GM19455 (cell line): ENCODE measurements around the gene SORCS3.

ENCODE experiments used
- ATAC-seq: cut with Tn5 transposase; IDR thresholded peaks from one replicate; pipeline ENCODE4 v1.9.1; 2021; ENCODE audit not compliant: unreplicated experiment

Gene SORCS3

DNA sequence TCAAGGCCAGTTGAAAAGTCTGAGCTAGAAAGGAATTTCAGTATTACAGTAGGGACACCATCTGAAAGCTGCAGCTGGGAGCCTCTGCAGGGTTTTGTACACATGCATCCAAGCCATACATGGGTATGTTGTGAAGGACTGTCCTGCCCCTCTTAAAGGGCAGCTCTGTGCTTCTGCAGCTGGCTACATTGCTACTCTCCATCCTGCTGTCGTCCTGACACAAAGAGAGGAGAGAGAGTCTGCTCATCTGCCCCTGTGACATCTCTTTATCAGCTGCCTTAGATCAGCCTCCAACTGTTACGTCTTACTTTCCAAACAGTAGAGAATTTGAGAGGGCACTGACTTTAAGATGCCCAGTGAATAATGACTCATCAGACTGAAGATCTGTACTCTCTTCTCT is 602.7 kb downstream of the SORCS3 start:
- no peak for ATAC-seq

DNA sequence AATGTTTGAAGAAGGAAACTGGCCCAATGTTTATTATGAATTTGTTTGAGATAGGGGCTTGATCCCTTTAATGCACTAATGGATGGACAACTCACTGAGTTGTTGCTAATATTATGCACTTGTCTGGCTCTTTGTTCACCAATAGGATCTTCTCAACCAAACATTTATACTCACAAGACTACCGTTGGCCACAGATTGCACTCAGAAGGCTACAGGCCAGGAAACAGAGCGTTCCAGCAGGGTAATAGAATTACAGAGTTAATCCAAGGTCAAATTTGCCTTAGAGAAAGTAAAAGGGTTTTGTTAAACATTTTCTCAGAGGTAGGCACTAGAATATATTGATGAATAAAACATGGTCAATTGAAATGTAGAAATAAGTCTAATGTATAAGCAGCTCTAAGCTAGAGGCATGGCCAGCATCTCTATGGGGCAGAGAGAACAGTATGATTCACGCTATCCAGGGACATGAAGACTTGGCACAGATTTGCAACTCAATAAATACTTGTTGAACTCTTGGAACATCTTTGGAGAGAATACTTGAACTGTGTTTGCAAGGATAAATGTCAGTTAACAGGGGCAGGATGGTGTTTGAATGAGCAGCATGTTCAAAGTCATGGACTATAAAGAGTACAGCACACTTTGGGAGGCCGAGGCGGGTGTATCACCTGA is 606.9 kb downstream of the SORCS3 start:
- ATAC-seq = no peak

DNA sequence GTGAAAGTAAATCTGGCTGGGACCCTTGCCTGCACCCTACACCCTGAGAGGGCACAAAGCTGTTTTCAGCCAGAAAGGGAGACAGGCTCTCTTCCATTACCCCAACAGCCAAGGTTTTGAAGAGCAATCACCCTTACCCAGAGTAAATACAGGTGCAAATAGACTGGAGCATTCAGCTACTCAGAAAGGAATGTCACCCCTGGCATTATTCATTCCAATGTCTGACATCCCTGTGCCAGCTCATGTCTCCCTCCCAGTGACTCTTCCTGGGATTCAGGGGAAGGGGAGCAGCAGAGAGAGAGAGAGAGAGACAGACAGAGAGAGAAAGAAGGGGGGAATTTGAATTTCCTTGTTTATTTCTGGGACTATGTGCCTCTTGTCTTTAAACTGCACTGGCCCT is 611.8 kb downstream of the SORCS3 start:
- no peak for ATAC-seq

DNA sequence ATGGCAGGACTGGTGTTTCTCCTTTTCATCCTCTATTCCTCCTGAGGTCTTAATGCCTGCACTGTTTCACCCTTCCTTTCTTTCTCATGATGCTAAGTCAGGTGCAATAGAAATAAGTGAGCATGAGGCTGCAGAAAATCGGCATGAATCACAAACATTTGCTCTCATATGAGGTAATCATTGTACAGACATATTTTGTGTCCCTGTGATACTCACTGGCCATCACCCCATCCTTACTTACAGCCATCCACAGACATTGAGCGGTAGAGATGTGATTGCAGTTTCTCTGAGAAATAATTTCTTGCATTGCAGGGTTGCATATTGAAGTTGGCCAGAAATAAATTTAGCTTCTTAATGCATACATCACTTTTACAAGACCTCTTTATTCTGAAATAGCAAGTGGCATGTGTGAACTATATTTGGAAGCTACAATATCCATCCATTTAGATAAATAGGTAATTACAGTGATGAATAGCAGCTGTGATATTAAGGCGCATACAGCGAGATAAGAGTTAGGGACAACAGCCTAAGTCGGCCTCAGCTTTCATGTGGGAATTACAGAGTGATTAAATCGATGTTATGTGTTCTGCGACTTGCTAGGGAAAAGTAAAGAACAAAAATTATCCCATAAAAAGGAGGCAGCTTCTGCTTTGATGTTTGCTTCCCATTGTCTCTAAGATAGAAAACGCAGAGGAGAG is 612.6 kb downstream of the SORCS3 start:
- no peak for ATAC-seq

DNA sequence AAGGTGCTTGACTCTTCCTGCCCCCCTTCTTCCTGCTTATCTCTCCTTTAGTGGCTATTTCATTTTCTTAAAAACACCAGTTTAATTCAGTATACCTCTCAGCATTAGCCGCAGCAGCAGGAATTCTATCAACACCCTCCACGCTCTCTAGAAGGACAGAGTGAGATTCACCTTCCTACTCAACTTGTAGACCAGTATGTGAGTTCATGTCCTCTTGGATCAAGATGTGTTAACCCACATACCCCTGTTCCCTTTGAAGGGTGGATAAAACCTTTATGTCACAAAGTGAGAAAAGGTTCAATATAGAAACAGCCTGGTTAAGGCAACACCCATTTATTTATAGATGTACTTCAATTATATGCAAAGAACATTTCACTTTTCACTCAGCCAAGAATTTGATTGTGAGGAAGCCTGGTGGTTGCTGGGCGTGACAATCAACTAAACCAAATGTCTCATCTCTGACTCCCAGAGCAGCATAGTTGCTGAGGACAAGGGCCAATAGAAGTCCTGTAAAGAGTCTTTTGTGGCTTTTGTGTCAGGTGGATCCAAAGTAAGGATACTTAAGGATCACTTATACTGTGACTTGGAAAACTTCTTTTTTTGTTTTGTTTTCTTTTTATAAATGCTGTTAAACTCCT is 617.1 kb downstream of the SORCS3 start:
- no peak for ATAC-seq

DNA sequence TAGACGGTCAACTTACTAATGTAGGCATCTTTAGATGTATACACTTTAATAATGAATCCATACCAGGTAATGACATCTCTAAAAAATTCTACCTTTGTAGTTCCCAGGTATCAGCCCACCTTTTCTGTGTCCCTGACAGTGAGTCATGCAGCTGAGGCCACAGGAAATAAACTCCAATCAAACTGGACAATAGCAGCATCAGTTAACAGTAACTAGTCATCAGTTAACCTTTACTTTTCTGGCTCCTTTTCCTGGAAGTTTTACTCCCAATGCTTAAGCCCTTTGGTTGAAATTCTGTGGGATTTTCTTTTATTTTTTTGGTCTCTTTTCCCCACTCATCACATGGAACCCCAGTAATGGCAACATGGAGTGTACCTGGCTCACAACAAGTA is 617.6 kb downstream of the SORCS3 start:
- ATAC-seq = no peak

DNA sequence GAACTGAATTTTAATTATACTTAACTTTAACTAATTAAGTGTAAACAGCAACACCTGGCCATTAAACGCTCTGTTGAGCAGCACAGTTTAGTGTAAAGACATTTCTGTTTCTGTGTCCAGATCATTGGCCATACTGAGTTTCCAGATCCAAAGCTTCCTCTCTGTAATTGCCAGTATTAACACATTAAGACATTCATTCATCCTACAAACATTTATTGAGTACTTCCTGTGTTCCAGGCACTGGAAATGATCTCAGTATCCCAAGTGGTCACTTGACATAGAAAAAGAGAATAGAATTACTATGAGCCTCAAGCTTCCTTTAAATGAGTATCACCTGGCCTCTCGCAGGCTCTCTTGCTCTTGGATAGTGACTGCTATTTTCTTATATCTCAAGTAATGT is 618.1 kb downstream of the SORCS3 start:
- no peak for ATAC-seq

DNA sequence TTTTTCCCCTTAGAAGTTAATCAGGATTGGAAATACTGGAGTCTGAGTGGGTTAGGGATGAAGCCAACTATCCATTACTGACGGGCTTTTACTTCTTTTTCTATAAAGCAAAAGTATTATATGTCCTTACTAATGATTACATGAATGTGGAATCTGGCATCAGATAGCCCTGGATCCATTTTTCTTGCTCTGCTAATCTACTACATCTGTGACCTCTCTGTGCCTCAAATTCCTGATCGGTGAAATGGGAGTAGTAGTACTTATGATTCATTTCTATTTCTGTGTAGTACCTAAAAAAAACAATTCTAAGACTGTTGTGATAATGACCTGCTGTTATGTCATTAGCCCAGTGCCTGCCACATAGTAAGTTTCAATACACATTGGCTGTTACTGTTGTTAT is 621.6 kb downstream of the SORCS3 start:
- ATAC-seq = no peak

DNA sequence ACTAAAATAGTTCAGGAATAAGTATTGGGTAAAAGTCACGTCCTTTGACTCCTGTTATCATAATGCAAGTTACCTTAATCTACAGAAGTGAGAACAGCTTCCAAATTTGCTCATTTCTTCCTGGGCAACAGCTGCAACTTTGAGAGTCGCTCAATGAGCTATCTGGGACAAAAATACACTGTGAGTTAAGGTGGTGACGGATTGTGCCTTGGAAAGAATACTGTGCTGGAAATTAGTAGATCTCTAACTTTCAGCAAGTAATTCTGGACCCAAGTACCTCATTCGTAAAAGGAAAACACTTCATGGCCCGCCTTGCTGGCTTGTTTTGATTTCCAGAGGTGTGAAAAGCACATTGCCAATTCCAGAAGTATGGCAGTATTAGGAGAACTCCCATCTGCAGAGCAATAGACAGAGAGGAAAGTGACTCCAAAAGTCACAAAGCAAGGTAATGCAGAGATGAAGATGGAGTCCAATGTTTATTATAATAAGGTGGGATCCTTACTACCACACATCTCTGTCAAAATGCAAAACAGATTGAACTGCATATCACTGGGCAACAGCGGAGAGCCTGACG is 626.0 kb downstream of the SORCS3 start:
- no peak for ATAC-seq

DNA sequence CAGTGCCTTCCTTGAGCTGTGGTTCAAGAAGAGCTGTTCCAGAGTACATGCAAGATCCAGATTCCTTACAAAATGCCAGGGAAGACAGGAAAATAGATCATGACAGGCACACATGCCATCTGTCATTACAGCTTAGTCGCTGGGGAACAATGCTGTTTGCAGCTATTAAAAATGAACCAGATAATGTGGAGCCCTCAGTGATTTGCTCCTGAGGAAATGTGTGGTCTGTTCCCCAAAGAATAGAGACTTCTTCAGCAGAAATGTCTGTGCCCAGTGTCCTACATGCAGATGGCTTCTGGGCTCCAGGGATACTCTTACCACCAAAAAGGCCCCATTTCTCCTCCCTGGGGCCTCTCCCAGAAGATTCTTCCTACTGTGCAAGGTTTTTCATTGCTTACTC is 627.9 kb downstream of the SORCS3 start:
- ATAC-seq = no peak

DNA sequence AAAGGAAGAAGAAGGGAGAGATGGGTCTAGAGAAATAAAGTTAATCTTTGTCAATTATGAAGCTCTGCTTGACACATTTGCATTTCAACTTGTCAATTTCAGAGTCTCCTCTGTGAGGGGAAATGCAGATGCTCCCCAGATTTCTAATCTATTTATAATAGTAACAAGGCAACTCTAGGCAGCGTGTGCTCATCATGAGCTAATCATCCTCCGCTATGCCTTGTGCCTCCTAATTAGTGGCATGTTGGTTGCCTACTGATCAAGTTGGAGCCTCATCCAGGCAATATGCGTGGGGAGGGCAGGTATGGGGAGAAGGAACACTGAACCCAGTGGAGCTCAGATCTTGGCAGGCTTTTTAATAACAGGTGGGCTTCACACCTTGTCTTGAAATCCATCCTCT is 628.6 kb downstream of the SORCS3 start:
- no peak for ATAC-seq

DNA sequence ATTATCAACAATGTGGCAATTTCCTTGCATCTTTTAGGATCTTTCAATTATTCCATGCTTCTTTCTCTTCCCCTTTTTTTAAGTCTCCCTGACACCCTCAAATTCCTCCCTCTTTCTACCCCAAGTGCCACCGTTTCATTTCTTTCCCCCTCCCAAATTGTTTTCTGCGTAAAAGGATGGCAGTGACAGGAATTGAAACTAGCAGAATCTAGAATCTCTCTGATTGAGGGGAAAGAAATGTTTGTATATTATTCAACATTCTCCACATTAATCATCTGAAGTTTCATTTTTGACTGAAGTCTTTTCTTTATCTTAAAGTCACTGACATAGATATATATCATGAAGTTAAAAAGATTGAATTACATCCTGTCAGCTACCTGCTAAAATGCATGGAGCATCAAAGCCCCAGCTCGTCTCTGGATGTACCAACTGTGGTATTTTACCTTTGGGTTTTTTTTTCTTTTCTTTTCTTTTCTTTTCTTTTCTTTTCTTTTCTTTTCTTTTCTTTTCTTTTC is 633.5 kb downstream of the SORCS3 start:
- no peak for ATAC-seq

DNA sequence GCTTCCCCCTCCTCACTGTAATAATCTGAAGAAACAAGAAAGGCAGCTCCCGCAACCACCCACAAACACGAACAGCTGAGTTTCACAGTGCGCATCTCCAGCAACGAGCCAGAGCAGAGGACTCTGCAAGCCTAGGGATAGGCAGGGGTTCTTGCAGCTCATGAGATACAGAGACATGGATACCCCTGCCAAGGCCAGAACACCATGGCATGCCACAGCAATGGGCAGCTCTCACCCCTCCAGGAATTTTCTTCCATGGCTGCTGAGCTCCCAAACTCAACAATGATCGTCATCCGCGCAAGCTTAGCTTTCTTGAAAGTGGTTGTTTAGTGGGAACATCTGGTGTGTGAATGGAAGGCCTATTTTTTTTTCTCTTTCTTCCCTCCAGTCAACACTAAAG is 637.3 kb downstream of the SORCS3 start:
- ATAC-seq = no peak

DNA sequence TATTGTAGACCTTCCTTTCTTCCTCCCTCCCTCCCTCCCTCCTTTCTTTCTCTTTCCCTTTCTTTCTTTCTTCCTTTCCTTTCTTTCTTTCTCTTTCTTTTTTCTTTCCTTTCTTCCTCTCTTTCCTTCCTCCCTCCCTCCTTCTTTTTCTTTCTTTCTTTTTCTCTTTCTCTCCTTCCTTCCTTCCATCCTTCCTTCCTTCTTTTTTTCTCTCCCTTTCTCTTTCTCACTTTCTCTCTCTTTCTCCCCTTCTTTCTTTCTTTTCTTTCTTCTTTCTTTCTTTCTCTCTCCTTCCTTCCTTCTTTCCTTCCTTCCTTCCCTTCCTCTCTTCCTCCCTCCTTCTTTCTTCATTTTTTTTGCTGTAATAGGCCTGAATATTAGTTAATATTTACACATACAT is 638.0 kb downstream of the SORCS3 start:
- no peak for ATAC-seq

DNA sequence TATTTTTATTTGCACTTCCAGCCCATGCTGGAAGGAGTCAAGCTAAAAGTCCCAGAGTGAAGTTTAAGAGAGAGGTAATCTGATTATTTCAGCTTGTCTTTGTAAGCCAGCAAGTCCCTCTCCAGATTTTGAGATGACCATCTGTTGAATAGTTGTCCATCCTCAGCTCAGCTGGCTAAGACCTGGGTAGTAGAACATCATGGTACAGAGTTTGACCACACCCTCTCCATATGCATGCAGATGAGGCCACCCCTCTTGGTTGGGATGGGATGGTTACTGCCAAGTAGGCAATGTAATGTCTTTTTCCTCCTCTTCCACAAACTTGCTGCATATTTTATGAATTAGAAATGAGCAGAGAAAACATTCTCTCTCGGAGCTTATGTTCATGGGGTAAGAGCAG is 639.8 kb downstream of the SORCS3 start:
- no peak for ATAC-seq

DNA sequence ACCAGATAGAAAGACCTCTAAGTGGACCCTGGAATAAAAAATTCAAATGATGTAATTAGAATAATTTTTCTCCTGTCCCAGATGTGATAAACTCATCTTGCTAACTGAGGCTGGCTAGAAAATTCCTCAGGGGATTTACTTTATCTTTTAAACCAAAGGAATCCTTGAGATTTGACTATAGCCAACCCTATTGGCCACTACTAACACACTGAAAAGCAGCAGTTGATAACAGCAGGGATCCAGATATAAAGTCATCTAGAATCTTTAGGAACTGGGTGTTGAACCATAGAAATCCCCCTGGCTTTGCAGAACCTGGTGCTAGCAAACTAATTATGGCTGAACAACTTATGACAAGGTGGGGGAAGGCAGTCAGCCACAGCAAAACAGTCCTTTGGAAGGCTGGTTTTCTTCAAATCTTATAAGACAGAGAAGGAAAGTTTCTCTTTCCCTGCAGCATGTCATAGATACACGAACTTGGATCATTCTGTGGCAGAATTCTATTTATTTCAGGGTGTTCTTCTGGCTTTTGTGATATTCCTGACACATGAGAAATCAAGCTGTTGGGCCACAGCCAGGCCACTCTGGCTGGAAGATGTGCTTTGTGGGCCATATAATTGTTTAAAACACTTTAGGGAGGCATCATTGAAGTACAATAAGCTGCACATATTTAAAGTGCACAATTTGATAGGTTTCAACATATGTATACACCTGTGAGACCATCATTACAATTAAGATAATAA is 643.6 kb downstream of the SORCS3 start:
- no peak for ATAC-seq

DNA sequence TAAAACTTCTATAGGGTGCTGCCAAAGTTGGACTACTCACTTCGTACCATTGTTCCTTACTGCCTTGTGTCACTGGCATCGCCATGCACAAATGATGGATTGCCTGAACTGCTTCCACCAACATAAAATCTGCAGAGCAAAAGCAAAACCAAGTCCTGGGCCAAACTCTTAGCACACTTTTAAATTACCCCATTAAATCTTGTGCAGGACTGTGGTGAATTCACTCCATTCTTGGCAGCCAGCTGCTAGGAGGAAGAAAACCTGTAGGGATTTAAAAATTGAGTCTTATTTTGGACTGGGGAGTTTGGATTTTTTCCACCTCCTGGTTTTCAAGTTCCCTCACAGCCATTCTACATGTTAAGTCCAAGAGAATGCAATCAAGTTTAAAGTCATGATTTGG is 646.9 kb downstream of the SORCS3 start:
- no peak for ATAC-seq

DNA sequence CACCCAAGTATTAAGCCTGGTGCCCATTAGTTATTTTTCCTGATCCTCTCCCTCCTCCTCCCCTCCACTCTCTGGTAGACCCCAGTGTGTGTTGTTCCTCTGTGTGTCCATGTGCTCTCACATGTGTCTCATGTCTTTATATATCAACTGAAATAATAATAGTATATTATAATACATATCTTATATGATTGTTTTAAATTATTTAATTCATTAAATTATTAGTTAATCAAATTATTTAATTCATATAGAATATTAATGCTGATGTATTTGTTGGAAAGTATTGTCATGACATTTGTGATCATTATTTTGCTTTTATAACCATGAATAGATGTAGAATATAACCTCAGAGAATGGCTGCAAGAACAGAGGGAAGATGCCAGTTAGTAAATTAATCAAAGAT is 647.5 kb downstream of the SORCS3 start:
- no peak for ATAC-seq

DNA sequence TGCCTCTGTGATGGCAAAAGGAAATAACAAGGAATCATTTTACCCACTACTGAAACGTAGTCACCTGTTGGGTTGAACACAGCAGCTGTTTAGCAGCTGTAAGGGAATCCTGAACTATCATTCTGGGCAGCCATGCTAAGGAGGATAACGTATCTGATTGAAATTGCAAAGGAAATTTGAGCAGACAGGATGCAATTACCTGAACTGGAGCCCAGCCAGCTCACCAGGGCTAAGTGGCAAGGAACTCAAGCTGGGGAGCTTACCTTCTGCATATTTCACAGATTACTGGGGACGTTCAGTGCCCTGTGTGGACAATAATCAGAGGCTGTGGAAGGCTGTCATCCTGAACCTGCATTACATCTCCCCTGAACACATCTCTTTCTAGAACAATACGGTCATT is 650.5 kb downstream of the SORCS3 start:
- no peak for ATAC-seq

DNA sequence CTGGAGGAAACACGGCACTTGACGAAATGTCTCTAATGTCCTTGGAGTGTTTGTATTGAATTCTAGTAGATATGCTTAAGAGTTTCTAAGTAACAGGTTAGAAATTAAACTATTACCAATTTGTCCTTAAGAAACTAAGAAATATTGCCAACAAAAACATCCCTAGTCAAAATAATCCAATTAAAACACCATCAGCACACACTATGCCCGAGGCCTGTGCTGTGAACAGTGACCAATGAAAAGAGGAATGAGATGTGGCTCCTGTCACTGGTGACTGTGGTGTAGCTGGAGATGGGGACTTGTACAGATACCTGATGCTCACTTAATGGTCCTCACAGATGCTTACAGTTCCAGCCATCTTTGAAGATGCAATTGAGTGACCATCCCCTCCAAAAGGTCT is 651.1 kb downstream of the SORCS3 start:
- ATAC-seq = no peak
